ENCODE results near the gene FBRSL1.

The FBRSL1 gene

GRCh38 chr12:132545164-132545953 is 55.4 kb downstream of the FBRSL1 start:
- Histone ChIP-seq H3K4me1 (no peaks in the 10 kb centered on the region), H3K27me3 (ENCODE audit: low read depth) (no peaks in the 10 kb centered on the region), H3K4me3 (no peak overlapping the region), H3K36me3 (replicated peaks) (no peaks in the 10 kb centered on the region), H3K9me3 (no peaks in the 10 kb centered on the region)
- in situ Hi-C loops (cut with MboI; ENCODE audit: low sequenced_read_pairs), result no loop called here
- DNase-seq (ENCODE audit: low spot score in 2 of 2), result no peak

- in situ Hi-C loops (cut with MboI; ENCODE audit: low sequenced_read_pairs), result no loop called here
- no peaks in the 10 kb centered on the region for H3K27me3 ChIP-seq (ENCODE audit: low read depth)
Observed at GRCh38 chr12:132545955-132546354, 56.0 kb downstream of the FBRSL1 start.

GRCh38 chr12:132546647-132547046 is 56.7 kb downstream of the FBRSL1 start:
- Histone ChIP-seq H3K27me3 (ENCODE audit: low read depth) (no peaks in the 10 kb centered on the region), H3K4me1 (no peaks in the 10 kb centered on the region), H3K9me3 (no peaks in the 10 kb centered on the region), H3K36me3 (replicated peaks) (no peaks in the 10 kb centered on the region), H3K4me3 (no peak overlapping the region)
- in situ Hi-C loops (cut with MboI; ENCODE audit: low sequenced_read_pairs), result no loop called here
- no peak for DNase-seq (ENCODE audit: low spot score in 2 of 2)

More at GRCh38 chr12:132545955-132546354, 56.0 kb downstream of the FBRSL1 start:
- DNase-seq (ENCODE audit: low spot score in 2 of 2), result no peak
- Histone ChIP-seq H3K9me3 (no peaks in the 10 kb centered on the region), H3K36me3 (replicated peaks) (no peaks in the 10 kb centered on the region), H3K4me1 (no peaks in the 10 kb centered on the region), H3K4me3 (no peak overlapping the region)

- Histone ChIP-seq H3K9me3 (no peaks in the 10 kb centered on the region), H3K4me1 (no peaks in the 10 kb centered on the region), H3K27me3 (ENCODE audit: low read depth) (no peaks in the 10 kb centered on the region), H3K4me3 (no peak overlapping the region), H3K36me3 (replicated peaks) (no peaks in the 10 kb centered on the region)
- in situ Hi-C loops (cut with MboI; ENCODE audit: low sequenced_read_pairs), result no loop called here
- DNase-seq (ENCODE audit: low spot score in 2 of 2), result no peak
Observed at GRCh38 chr12:132547205-132547740, 57.3 kb downstream of the FBRSL1 start.

GRCh38 chr12:132548430-132549058 is 58.6 kb downstream of the FBRSL1 start:
- in situ Hi-C loops (cut with MboI; ENCODE audit: low sequenced_read_pairs), result no loop called here
- H3K4me1 ChIP-seq, result no peaks in the 10 kb centered on the region
- no peak overlapping the region for H3K4me3 ChIP-seq
- no peaks in the 10 kb centered on the region for H3K27me3 ChIP-seq (ENCODE audit: low read depth)
- no peak for DNase-seq (ENCODE audit: low spot score in 2 of 2)
- H3K36me3 ChIP-seq (replicated peaks), result no peaks in the 10 kb centered on the region
- H3K9me3 ChIP-seq, result no peaks in the 10 kb centered on the region

GRCh38 chr12:132549059-132549458 is 59.1 kb downstream of the FBRSL1 start:
- Histone ChIP-seq H3K9me3 (no peaks in the 10 kb centered on the region), H3K4me1 (no peaks in the 10 kb centered on the region), H3K27me3 (ENCODE audit: low read depth) (no peaks in the 10 kb centered on the region), H3K4me3 (no peak overlapping the region), H3K36me3 (replicated peaks) (no peaks in the 10 kb centered on the region)
- no peak for DNase-seq (ENCODE audit: low spot score in 2 of 2)
- in situ Hi-C loops (cut with MboI; ENCODE audit: low sequenced_read_pairs), result no loop called here

- no peak overlapping the region for H3K4me3 ChIP-seq
- H3K9me3 ChIP-seq, result no peaks in the 10 kb centered on the region
- no peaks in the 10 kb centered on the region for H3K4me1 ChIP-seq
- in situ Hi-C loops (cut with MboI; ENCODE audit: low sequenced_read_pairs), result loop anchor here (25.0 kb wide), 1 partner anchor 388 kb away; no protein-coding TSS in a partner anchor
- no peak for DNase-seq (ENCODE audit: low spot score in 2 of 2)
- H3K36me3 ChIP-seq (replicated peaks), result no peaks in the 10 kb centered on the region
- H3K27me3 ChIP-seq (ENCODE audit: low read depth), result no peaks in the 10 kb centered on the region
Observed at GRCh38 chr12:132550014-132550802, 60.3 kb downstream of the FBRSL1 start.

- Histone ChIP-seq H3K27me3 (ENCODE audit: low read depth) (no peaks in the 10 kb centered on the region), H3K36me3 (replicated peaks) (no peaks in the 10 kb centered on the region), H3K9me3 (no peaks in the 10 kb centered on the region), H3K4me3 (no peak overlapping the region), H3K4me1 (no peaks in the 10 kb centered on the region)
- no peak for DNase-seq (ENCODE audit: low spot score in 2 of 2)
- in situ Hi-C loops (cut with MboI; ENCODE audit: low sequenced_read_pairs), result loop anchor here (25.0 kb wide), 1 partner anchor 389 kb away; no protein-coding TSS in a partner anchor
Observed at GRCh38 chr12:132550830-132551640, 61.1 kb downstream of the FBRSL1 start.

- no peaks in the 10 kb centered on the region for H3K4me1 ChIP-seq
Observed at GRCh38 chr12:132551641-132552031, 61.7 kb downstream of the FBRSL1 start.

GRCh38 chr12:132554845-132555630 is 65.1 kb downstream of the FBRSL1 start:
- no peaks in the 10 kb centered on the region for H3K36me3 ChIP-seq (replicated peaks)
- no peaks in the 10 kb centered on the region for H3K4me1 ChIP-seq
- DNase-seq (ENCODE audit: low spot score in 2 of 2), result peak in 1 of 2 experiments; percentile 69
- no peak overlapping the region for H3K4me3 ChIP-seq
- in situ Hi-C loops (cut with MboI; ENCODE audit: low sequenced_read_pairs), result loop anchor here (25.0 kb wide), 1 partner anchor 393 kb away; no protein-coding TSS in a partner anchor
- H3K27me3 ChIP-seq (ENCODE audit: low read depth), result no peaks in the 10 kb centered on the region
- H3K9me3 ChIP-seq, result no peaks in the 10 kb centered on the region

More at GRCh38 chr12:132551641-132552031, 61.7 kb downstream of the FBRSL1 start:
- no peaks in the 10 kb centered on the region for H3K27me3 ChIP-seq (ENCODE audit: low read depth)
- DNase-seq (ENCODE audit: low spot score in 2 of 2), result no peak
- H3K36me3 ChIP-seq (replicated peaks), result no peaks in the 10 kb centered on the region
- H3K4me3 ChIP-seq, result no peak overlapping the region
- in situ Hi-C loops (cut with MboI; ENCODE audit: low sequenced_read_pairs), result loop anchor here (25.0 kb wide), 1 partner anchor 389 kb away; no protein-coding TSS in a partner anchor
- no peaks in the 10 kb centered on the region for H3K9me3 ChIP-seq

GRCh38 chr12:132555686-132556085 is 65.7 kb downstream of the FBRSL1 start:
- DNase-seq (ENCODE audit: low spot score in 2 of 2), result no peak
- H3K4me3 ChIP-seq, result no peak overlapping the region
- H3K36me3 ChIP-seq (replicated peaks), result no peaks in the 10 kb centered on the region
- H3K4me1 ChIP-seq, result no peaks in the 10 kb centered on the region
- no peaks in the 10 kb centered on the region for H3K27me3 ChIP-seq (ENCODE audit: low read depth)
- in situ Hi-C loops (cut with MboI; ENCODE audit: low sequenced_read_pairs), result loop anchor here (25.0 kb wide), 1 partner anchor 393 kb away; no protein-coding TSS in a partner anchor
- no peaks in the 10 kb centered on the region for H3K9me3 ChIP-seq

- no peaks in the 10 kb centered on the region for H3K27me3 ChIP-seq (ENCODE audit: low read depth)
- no peaks in the 10 kb centered on the region for H3K4me1 ChIP-seq
- in situ Hi-C loops (cut with MboI; ENCODE audit: low sequenced_read_pairs), result loop anchor here (25.0 kb wide), 1 partner anchor 394 kb away; no protein-coding TSS in a partner anchor
- no peak for DNase-seq (ENCODE audit: low spot score in 2 of 2)
- H3K9me3 ChIP-seq, result no peaks in the 10 kb centered on the region
- H3K36me3 ChIP-seq (replicated peaks), result no peaks in the 10 kb centered on the region
- H3K4me3 ChIP-seq, result no peak overlapping the region
Observed at GRCh38 chr12:132556216-132556615, 66.3 kb downstream of the FBRSL1 start.
